Activated CD8-positive, alpha-beta memory T cell treated with anti-CD3 and anti-CD28 coated beads, Interleukin-2, amount 50 U/mL, for 24 hours (primary cell): Measurements from ENCODE around the gene TIMP2.
"Not testable (repeated sequence)": the region's sequence is repeated elsewhere in the genome, so short reads cannot be mapped to it uniquely, and the experiment has no call there.

Experiments used
- DNase-seq: peaks from one replicate; pipeline ENCODE4 v3.0.0-alpha.2; 2020; ENCODE audit errors: extremely low read depth

The TIMP2 gene

DNA sequence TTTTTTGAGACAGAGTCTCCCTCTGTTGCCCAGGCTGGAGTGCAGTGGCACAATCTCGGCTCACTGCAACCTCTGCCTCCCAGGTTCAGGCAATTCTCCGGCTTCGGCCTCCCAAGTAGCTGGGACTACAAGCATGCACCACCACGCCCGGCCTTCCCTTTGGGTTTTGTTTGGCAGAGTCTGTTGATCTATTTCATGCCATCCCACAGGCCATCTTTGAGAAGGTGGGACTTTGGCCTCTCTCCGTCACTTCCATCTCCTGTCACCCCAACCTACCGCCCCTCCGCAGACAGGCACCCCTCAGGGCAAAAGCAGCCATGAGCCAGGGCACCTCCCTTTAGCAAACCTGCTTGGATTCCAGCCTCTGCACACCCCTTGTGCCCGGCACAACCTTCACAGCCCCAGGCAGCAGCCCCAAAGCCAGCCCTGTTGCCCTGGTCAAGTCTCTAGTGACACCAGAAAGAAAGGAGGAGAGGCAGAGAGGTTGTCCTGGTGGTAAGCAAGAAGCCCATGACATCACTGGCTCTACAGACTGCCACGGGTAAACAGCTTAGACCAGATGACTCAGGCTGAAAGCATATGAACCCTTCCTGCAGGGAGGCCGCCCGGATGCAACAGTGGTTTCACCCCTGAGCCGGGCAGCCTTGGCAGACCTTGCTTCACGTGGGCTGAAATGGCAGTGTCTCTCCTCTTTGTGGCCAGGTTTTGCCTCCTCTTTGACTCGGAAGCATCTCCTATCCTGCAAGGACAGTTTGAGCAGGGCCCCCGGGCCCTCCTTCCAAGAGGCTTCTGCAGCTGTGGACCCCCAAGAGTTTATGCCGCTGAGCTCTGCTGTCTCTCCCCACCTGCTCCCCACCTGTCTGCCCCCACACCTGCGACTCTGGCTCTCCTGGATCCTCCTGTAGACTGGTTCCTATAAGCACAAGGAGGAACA is 8.1 kb upstream of the TIMP2 start:
- no peak for DNase-seq

- DNase-seq: no peak
Observed at GRCh38 chr17:78929908-78930775, 5.0 kb upstream of the TIMP2 start.

- DNase-seq: no peak
Observed at GRCh38 chr17:78925662-78926555, 722 bp upstream of the TIMP2 start.

GRCh38 chr17:78924481-78925151 is 571 bp downstream of the TIMP2 start:
- DNase-seq: no peak

DNA sequence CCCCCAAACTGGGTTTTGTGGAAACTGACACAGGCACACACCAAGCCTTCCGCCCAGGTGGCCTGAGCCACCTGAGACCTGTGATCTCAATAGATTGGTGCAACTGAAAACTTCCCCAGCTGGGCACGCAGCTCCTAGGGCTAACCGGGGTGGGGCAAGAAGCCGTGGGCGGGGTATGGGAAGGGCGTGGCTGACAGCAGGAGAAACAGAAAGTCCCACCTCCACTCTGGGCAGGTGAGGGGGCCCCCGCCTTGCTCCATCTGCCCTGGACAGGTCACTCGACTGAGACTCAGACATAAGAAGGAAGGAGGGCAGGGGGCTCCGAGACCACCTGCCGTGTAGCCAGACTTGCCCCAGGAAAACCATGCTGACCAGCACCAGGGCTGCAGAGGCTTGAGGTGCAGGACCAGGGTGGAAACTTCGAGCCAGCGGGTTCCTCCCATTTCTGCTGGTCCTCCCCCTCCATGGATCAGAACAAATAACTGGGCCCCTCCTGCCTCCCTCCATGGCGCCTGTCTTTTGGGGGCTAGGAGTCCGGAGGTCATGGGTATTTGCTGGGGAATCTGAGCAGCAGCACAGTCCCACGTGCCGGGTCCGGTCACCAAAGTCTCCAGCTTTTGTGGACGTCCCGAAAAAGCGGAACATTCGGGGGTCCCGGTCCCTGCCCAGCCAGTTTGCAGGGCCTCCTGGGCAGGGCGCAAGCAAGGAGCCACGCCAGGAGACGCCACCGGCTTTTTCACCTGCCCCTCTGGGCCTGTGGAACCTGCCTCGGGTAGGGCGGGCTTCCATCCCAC is 1.3 kb downstream of the TIMP2 start:
- DNase-seq: no peak

- DNase-seq: no peak
Observed at GRCh38 chr17:78922816-78923498, 2.2 kb downstream of the TIMP2 start.

DNA sequence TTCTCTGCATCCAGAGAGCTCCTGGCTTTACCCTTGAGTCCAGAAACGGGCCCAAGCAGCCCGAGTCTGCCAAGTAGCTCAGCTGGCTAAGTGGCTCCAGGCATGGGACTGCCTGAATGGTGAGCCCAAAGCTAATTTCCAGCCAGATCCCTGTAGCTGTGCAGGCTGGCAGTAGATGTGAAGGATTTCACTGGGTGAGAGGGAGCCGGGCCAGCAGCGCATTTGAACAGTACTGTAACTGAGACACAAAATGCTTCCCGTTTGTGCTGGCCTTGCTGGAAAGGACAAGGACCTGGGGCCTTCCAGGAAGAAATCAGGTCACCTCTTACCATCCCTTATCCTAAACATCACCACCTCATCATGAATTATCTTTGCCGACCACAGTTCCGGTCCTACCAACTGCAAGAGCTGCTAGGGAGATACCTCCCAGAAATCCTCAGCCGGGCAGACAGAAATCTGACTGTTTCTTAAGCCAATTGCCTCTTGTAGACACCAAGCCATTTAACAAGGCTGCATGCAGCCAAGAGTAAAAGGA is 3.7 kb downstream of the TIMP2 start:
- DNase-seq: no peak

DNA sequence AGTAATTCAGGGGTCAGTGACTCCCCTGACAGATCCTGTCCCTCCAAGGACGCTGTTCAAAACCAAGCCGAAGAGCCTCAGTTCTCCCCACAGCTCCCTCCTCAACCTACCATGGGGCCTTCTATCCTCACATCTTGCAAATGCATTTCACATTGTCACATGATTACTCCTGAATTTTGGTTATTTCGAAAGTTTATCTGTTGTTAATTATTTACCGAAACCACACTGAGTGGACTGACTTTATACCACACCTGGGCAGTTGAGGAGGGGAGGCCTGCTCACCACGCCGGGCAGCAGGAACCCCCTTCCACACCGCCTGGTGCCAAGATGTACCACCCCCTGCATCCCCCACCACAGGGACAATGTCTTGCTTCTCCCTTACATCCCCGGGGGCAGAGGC is 4.7 kb downstream of the TIMP2 start:
- no peak for DNase-seq

- no peak for DNase-seq
Observed at GRCh38 chr17:78919861-78920450, 5.2 kb downstream of the TIMP2 start.

DNA sequence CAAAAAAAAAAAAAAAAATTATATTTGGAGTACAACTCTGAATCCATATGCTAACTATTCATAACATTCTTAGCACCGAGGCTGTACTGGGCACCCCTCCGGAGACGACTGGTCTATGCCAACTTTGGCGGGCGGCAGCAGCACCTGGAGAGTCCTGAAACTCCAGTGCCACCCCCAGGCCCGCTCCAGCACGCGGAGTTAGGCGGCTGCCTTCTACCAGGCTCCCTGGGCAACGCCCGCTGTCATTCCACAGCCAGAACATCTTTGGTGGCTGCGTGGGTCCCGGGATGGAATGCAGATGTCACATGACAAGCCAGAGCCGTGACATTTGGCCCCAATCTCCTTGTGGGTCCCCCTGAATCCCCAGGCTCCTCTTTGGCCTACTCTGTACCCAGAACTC is 6.2 kb downstream of the TIMP2 start:
- no peak for DNase-seq

GRCh38 chr17:78917451-78918275 is 7.5 kb downstream of the TIMP2 start:
- no peak for DNase-seq

GRCh38 chr17:78915872-78916632 is 9.1 kb downstream of the TIMP2 start:
- DNase-seq: no peak

DNA sequence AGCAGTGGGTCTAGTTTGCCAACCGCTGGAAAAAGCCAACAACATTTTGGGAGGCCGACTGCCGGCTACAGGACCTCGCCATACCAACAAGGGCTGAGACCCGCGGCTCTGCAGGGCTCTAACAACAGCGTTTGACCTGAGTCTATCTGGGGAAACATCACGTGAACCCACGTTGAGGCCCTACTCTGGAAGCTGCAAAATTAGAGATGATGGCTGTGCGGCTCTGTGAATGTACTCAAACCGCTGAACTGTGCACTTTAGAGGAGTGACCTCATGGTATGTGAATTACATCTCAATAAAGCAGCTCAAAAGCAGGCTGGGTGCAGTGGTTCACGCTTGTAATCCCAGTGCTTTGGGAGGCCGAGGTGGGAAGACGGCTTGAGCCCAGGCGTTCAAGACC is 12.1 kb downstream of the TIMP2 start:
- DNase-seq: no peak

- DNase-seq: no peak
Observed at GRCh38 chr17:78912082-78912481, 13.1 kb downstream of the TIMP2 start.

DNA sequence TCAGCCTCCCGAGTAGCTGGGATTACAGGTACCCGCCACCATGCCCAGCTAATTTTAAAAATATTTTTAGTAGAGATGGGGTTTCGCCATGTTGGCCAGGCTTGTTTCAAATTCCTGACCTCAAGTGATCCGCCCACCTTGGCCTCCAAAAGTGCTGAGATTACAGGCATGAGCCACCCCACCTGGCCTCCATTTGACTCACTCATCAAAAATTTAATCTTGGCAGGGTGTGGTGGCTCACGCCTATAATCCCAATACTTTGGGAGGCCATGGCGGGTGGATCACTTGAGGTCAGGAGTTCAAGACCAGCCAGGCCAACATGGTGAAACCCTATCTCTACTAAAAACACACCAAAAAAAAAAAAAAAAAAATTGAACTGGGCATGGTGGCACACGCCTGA is 13.6 kb downstream of the TIMP2 start:
- not testable (repeated sequence) for DNase-seq

DNA sequence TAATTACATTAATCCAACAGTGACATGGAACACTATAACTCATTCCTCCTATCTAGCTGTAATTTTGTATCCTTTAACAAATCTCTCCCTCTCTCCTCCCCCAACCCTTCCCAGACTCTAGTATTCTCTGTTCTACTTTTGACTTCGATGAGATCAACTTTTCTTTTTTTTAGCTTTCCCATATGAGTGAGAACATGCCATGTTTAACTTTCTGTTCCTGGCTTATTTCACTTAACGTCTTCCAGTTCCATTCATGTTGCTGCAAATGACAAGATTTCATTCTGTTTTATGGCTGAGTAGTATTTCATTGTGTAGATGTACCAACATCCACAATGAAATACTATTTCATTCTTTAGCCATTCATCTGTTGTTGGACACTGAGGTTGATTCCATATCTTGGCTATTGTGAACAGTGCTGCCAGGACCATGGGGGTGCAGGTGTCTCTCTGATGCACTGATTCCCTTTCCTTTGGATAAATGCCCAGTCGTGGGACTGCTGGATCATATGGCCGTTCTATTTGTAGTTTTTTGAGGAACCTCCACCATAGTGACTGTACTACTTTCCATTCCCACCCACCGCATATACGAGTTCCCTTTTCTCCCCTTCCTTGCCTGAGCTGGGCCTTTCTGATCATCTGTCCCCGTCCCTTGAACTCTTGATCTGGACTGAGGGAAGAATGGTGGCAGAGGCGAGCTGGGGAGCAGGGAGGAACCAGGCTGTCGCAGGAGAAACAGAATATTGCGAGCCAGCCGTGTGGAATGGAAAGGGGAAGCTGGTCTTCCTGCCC is 14.5 kb downstream of the TIMP2 start:
- no peak for DNase-seq

DNA sequence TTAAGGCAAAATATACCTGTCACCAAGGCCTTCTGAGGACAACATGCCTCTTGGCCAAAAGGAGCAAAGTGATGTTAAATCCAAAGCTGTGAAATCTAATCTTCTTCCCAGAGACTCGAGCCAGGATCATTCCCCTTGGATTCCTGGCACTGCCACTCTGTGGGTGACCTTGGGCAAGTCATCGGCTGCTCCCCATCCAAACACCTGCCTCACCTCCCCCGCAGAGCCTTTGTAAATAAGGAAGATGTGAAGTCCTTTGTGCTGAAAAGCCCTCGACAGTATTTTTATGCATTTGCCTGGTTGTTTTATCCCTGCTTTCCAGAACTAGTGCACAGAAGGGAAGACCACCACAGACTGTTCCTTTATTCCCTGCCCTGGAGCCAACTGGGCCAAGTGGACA is 16.8 kb downstream of the TIMP2 start:
- no peak for DNase-seq
